IMR-90 (cell line): Measurements from ENCODE around the gene LGALS13. TPM values are rescaled to one million over a fixed set of nuclear protein-coding genes. Genes with fewer than 3 reads are reported as not detected.

ENCODE experiments used
- ATAC-seq: fragments of 200-7000 bp; cut with Tn5 transposase; 2 replicates; pipeline ENCODE4 v1.9.1; 2020; ENCODE audit warnings: low read depth, mild to moderate bottlenecking, moderate library complexity
- BruUV-seq: library from RNA; stranded (reverse); fragments of 400-500 nt; replicated peaks from 2 replicates; lab custom pipeline; 2021; lab: Mats Ljungman, UMichigan
- CTCF ChIA-PET: fragments of 300-600 bp; formaldehyde crosslinking; extraction: SDS; loops from one replicate; lab custom pipeline; 2021; ENCODE audit warnings: antibody characterized with exemption; lab: Yijun Ruan, JAX
- POLR2A ChIA-PET: fragments of 300-600 bp; sonication (Branson Sonifier 250); formaldehyde crosslinking; loops from one replicate; lab custom pipeline; 2022; ENCODE audit warnings: antibody characterized with exemption; ENCODE audit not compliant: unreplicated experiment; lab: Charles Lee
- DNase-seq: peaks from one replicate; pipeline ENCODE4 v3.0.0; 2013
- H2AFZ ChIP-seq: replicated peaks from 2 replicates; pipeline ENCODE3; 2013; ENCODE audit warnings: low read length, mild to moderate bottlenecking; ENCODE audit not compliant: poor library complexity
- H2AK5ac ChIP-seq: 2 replicates; pipeline ENCODE4 v1.6.1; 2013; ENCODE audit warnings: low read depth, low read length, inconsistent platforms
- H2AK9ac ChIP-seq: replicated peaks from 2 replicates; pipeline ENCODE3; 2013; ENCODE audit warnings: mild to moderate bottlenecking, low read depth, low read length, moderate library complexity; ENCODE audit not compliant: poor library complexity
- H2BK120ac ChIP-seq: 2 replicates; pipeline ENCODE4 v1.6.1; 2013; ENCODE audit warnings: low read depth, low read length, inconsistent platforms
- H2BK15ac ChIP-seq: 3 replicates; pipeline ENCODE4 v1.6.1; 2013; ENCODE audit warnings: low read depth, low read length, inconsistent platforms
- H2BK20ac ChIP-seq: 2 replicates; pipeline ENCODE4 v1.6.1; 2013; ENCODE audit warnings: low read depth, mild to moderate bottlenecking, inconsistent platforms, low read length, moderate library complexity
- H2BK5ac ChIP-seq: 2 replicates; pipeline ENCODE4 v1.6.1; 2013; ENCODE audit warnings: mild to moderate bottlenecking, low read depth, low read length, inconsistent platforms; ENCODE audit not compliant: poor library complexity, severe bottlenecking
- H3K14ac ChIP-seq: replicated peaks from 2 replicates; pipeline ENCODE4 v1.6.1; 2013; ENCODE audit warnings: low read depth, low read length, inconsistent platforms
- H3K18ac ChIP-seq: 2 replicates; pipeline ENCODE4 v1.6.1; 2013; ENCODE audit warnings: low read depth, low read length, control low read depth
- H3K23ac ChIP-seq: 2 replicates; pipeline ENCODE4 v1.6.1; 2013; ENCODE audit warnings: low read depth, low read length, inconsistent platforms
- H3K27ac ChIP-seq: 2 replicates; pipeline ENCODE4 v1.5.1; 2013; ENCODE audit warnings: mild to moderate bottlenecking, control low read depth, low read length; ENCODE audit not compliant: insufficient read depth
- H3K27me3 ChIP-seq: 2 replicates; pipeline ENCODE4 v1.6.1; 2013; ENCODE audit warnings: low read length; ENCODE audit not compliant: control insufficient read depth, insufficient read depth
- H3K36me3 ChIP-seq: 2 replicates; pipeline ENCODE4 v1.6.1; 2013; ENCODE audit warnings: low read length, mixed read lengths; ENCODE audit not compliant: control insufficient read depth, insufficient read depth
- H3K4ac ChIP-seq: 2 replicates; pipeline ENCODE4 v1.6.1; 2013; ENCODE audit warnings: low read depth, low read length, inconsistent platforms
- H3K4me1 ChIP-seq: 2 replicates; pipeline ENCODE4 v1.6.1; 2013; ENCODE audit warnings: low read length, mixed read lengths; ENCODE audit not compliant: control insufficient read depth, insufficient read depth
- H3K4me2 ChIP-seq: 2 replicates; pipeline ENCODE4 v1.6.1; 2013; ENCODE audit warnings: low read depth, mild to moderate bottlenecking, control low read depth, low read length, moderate library complexity
- H3K4me3 ChIP-seq: 2 replicates; pipeline ENCODE4 v1.5.1; 2013; ENCODE audit warnings: low read depth, mild to moderate bottlenecking, control low read depth, low read length, moderate library complexity; ENCODE audit not compliant: insufficient read depth
- H3K56ac ChIP-seq: 2 replicates; pipeline ENCODE4 v1.6.1; 2013; ENCODE audit warnings: low read length, inconsistent platforms; ENCODE audit not compliant: insufficient read depth; ENCODE audit errors: extremely low read depth
- H3K79me1 ChIP-seq, 2 experiments: 2 replicates each; pipeline ENCODE4 v1.6.1; 2013; ENCODE audit warnings: low read length in 2 of 2, inconsistent platforms in 1 of 2, low read depth in 1 of 2
- H3K9ac ChIP-seq: 2 replicates; pipeline ENCODE4 v1.6.1; 2013; ENCODE audit warnings: low read depth, low read length, control low read depth
- H3K9me1 ChIP-seq: 2 replicates; pipeline ENCODE4 v1.6.1; 2013; ENCODE audit warnings: low read length, inconsistent platforms; ENCODE audit not compliant: insufficient read depth
- H3K9me3 ChIP-seq: 2 replicates; pipeline ENCODE4 v1.6.1; 2013; ENCODE audit warnings: low read length; ENCODE audit not compliant: control insufficient read depth, insufficient read depth
- H4K20me1 ChIP-seq: 2 replicates; pipeline ENCODE4 v1.6.1; 2013; ENCODE audit warnings: low read length, inconsistent platforms; ENCODE audit not compliant: insufficient read depth
- H4K5ac ChIP-seq: 2 replicates; pipeline ENCODE4 v1.6.1; 2013; ENCODE audit warnings: mild to moderate bottlenecking, low read depth, low read length, control low read depth
- H4K8ac ChIP-seq, 2 experiments: 2 replicates each; pipeline ENCODE4 v1.6.1; 2013; ENCODE audit warnings: low read depth in 2 of 2, low read length in 2 of 2, control low read depth in 1 of 2, inconsistent platforms in 1 of 2
- H4K91ac ChIP-seq: 2 replicates; pipeline ENCODE4 v1.6.1; 2013; ENCODE audit warnings: low read depth, low read length, inconsistent platforms; ENCODE audit not compliant: insufficient read depth
- BHLHE40 ChIP-seq: fragments of 150-350 bp; IDR thresholded peaks from 2 replicates; pipeline ENCODE4 v1.6.1; 2016; ENCODE audit warnings: mild to moderate bottlenecking, low read depth, low read length
- CEBPB ChIP-seq: IDR thresholded peaks from 2 replicates; pipeline ENCODE4 v1.6.1; 2012; ENCODE audit warnings: low read depth, low read length, improper control_type of control experiment
- CTCF ChIP-seq: conservative IDR thresholded peaks from 2 replicates; pipeline ENCODE4 v1.5.1; 2012; ENCODE audit warnings: mild to moderate bottlenecking, low read depth, low read length, improper control_type of control experiment
- ELK1 ChIP-seq: fragments of 150-350 bp; IDR thresholded peaks from 2 replicates; pipeline ENCODE4 v1.6.1; 2016; ENCODE audit warnings: low read depth, mild to moderate bottlenecking, low read length, moderate library complexity, borderline replicate concordance
- FOS ChIP-seq: fragments of 150-350 bp; IDR thresholded peaks from 2 replicates; pipeline ENCODE4 v1.6.1; 2016; ENCODE audit warnings: low read depth, low read length
- MAFK ChIP-seq: IDR thresholded peaks from 2 replicates; pipeline ENCODE4 v1.6.1; 2012; ENCODE audit warnings: low read depth, low read length, improper control_type of control experiment
- MAZ ChIP-seq: IDR thresholded peaks from 2 replicates; pipeline ENCODE4 v1.6.1; 2012; ENCODE audit warnings: low read depth, mild to moderate bottlenecking, low read length, improper control_type of control experiment, moderate library complexity, borderline replicate concordance
- MXI1 ChIP-seq: IDR thresholded peaks from 2 replicates; pipeline ENCODE4 v1.6.1; 2012; ENCODE audit warnings: low read depth, mild to moderate bottlenecking, low read length, moderate library complexity, borderline replicate concordance
- NFE2L2 ChIP-seq: fragments of 150-350 bp; IDR thresholded peaks from 2 replicates; pipeline ENCODE4 v1.6.1; 2016; ENCODE audit warnings: low read depth, mild to moderate bottlenecking, low read length
- POLR2A ChIP-seq: IDR thresholded peaks from 2 replicates; pipeline ENCODE4 v1.6.1; 2012; ENCODE audit warnings: mild to moderate bottlenecking, low read depth, low read length
- RAD21 ChIP-seq: IDR thresholded peaks from 2 replicates; pipeline ENCODE4 v1.6.1; 2012; ENCODE audit warnings: low read length, improper control_type of control experiment
- RFX5 ChIP-seq: IDR thresholded peaks from 2 replicates; pipeline ENCODE4 v1.8.0; 2012; ENCODE audit warnings: low read depth, mild to moderate bottlenecking, low read length, moderate library complexity
- SMC3 ChIP-seq: fragments of 150-350 bp; IDR thresholded peaks from 2 replicates; pipeline ENCODE4 v1.6.1; 2016; ENCODE audit warnings: low read depth, mild to moderate bottlenecking, antibody characterized with exemption, low read length, moderate library complexity
- USF2 ChIP-seq: fragments of 150-350 bp; IDR thresholded peaks from 2 replicates; pipeline ENCODE4 v1.6.1; 2017; ENCODE audit warnings: mild to moderate bottlenecking, antibody characterized with exemption, low read length, low read depth
- WGBS, 2 experiments: methylation state at CpG; one replicate each; pipeline versions ENCODE4 v1.1.5 to v1.1.7; 2013; ENCODE audit warnings: missing lambda C conversion rate in 2 of 2; ENCODE audit not compliant: insufficient read length in 1 of 2; ENCODE audit errors: extremely low coverage in 2 of 2; 5-methylcytosine and 5-hydroxymethylcytosine counted together
- dilution Hi-C: fragments of 300-500 bp; cut with HindIII; formaldehyde crosslinking; loops from one replicate; pipeline ENCODE4 v1.14.3; 2018; ENCODE audit warnings: low sequenced_read_pairs; ENCODE audit not compliant: unreplicated experiment
- in situ Hi-C: fragments of 300-500 bp; cut with MboI; formaldehyde crosslinking; loops from 3 replicates; pipeline ENCODE4 v1.14.3; 2019; ENCODE audit warnings: low sequenced_read_pairs, inconsistent platforms, mixed read lengths
- intact Hi-C: fragments of 100-400 bp; cut with micrococcal nuclease; formaldehyde crosslinking; loops from 2 replicates; pipeline ENCODE4 v1.10.0; 2022
- polyA plus RNA-seq, 3 experiments: library from polyadenylated mRNA; depleted of rRNA; stranded (reverse); fragments of >200 nt; gene quantifications; 2 replicates each; pipeline ENCODE4 v1.2.3, GENCODE V29; 2012; ENCODE audit warnings: low replicate concordance in 1 of 3
- total RNA-seq: library from RNA; depleted of rRNA; stranded (reverse); fragments of >200 nt; gene quantifications from 2 replicates; pipeline ENCODE4 v1.2.3, GENCODE V29; 2012

Gene LGALS13
- total and polyA plus RNA-seq, 2 of the 4 experiments (the other 2 are of a cell fraction) = not detected

- Histone ChIP-seq H3K9ac (no peak overlapping the region), H3K4ac (no peak overlapping the region), H2AK5ac (no peak overlapping the region), H2BK15ac (no peak overlapping the region), H3K56ac (no peak overlapping the region), H2BK120ac (no peak overlapping the region), H3K36me3 (no peaks in the 10 kb centered on the region), H4K20me1 (no peaks in the 10 kb centered on the region), H4K5ac (no peak overlapping the region), H3K79me1 (no peaks in the 10 kb centered on the region), H3K14ac (no peak overlapping the region), H2BK20ac (no peak overlapping the region), H4K8ac (no peak overlapping the region), H3K4me2 (no peak overlapping the region), H2BK5ac (no peak overlapping the region), H3K27me3 (no peaks in the 10 kb centered on the region), H3K27ac (no peak overlapping the region), H3K23ac (no peak overlapping the region), H4K91ac (no peak overlapping the region), H3K18ac (no peak overlapping the region), H3K4me1 (no peaks in the 10 kb centered on the region), H3K9me3 (peaks cover 2% of the 10 kb centered on the region; the same call in 1 of the 2 replicates), H3K9me1 (no peaks in the 10 kb centered on the region), H3K4me3 (no peak overlapping the region), H2AFZ (no peak overlapping the region), H2AK9ac (no peak overlapping the region)
- CTCF ChIA-PET = no interaction called here
- no TSS peak for BruUV-seq
- no peak for TF ChIP-seq RAD21
- no peak for TF ChIP-seq RFX5
- TF ChIP-seq SMC3 = no peak
- no peak for TF ChIP-seq BHLHE40
- TF ChIP-seq CEBPB = no peak
- no peak for TF ChIP-seq FOS
- no peak for TF ChIP-seq NFE2L2
- no peak for TF ChIP-seq ELK1
- no peak for TF ChIP-seq POLR2A
- TF ChIP-seq MAZ = no peak
- no peak for TF ChIP-seq USF2
- TF ChIP-seq MXI1 = no peak
- TF ChIP-seq CTCF = no peak
- no peak for TF ChIP-seq MAFK
- dilution Hi-C loops (no loop called here), intact Hi-C loops (no loop called here), in situ Hi-C loops (no loop called here)
- no peak for ATAC-seq
- POLR2A ChIA-PET = no interaction called here
- no CpG with 5 or more reads among the region's 1 CpG for WGBS, 2 experiments
- DNase-seq = no peak
Observed at GRCh38 chr19:39617745-39618144, 15.4 kb downstream of the LGALS13 start.
